GM12878 (cell line): Measurements from ENCODE around the gene BEX5. TPM values are rescaled to one million over a fixed set of nuclear protein-coding genes. Genes with fewer than 3 reads are reported as not detected.

Experiments used
- ATAC-seq: fragments of 200-7000 bp; cut with Tn5 transposase; 3 replicates; pipeline ENCODE4 v1.9.1; 2020; ENCODE audit warnings: mild to moderate bottlenecking, moderate library complexity
- BruUV-seq: library from RNA; stranded (reverse); fragments of 400-500 nt; replicated peaks from 2 replicates; lab custom pipeline; 2021; lab: Mats Ljungman, UMichigan
- CTCF ChIA-PET: fragments of 300-600 bp; sonication (Branson Sonifier 250); formaldehyde crosslinking; extraction: SDS; loops from one replicate; lab custom pipeline; 2021; ENCODE audit warnings: inconsistent platforms; lab: Yijun Ruan, JAX
- POLR2A ChIA-PET: fragments of 350-600 bp; formaldehyde crosslinking; extraction: SDS; loops from one replicate; lab custom pipeline; 2021; ENCODE audit warnings: inconsistent platforms; lab: Charles Lee
- RAD21 ChIA-PET: fragments of 300-600 bp; sonication (Branson Sonifier 250); formaldehyde crosslinking; loops from one replicate; lab custom pipeline; 2023; ENCODE audit warnings: antibody characterized with exemption; ENCODE audit not compliant: unreplicated experiment; lab: Charles Lee
- SMC1A ChIA-PET: fragments of 300-600 bp; sonication (Branson Sonifier 250); formaldehyde crosslinking; loops from one replicate; lab custom pipeline; 2023; ENCODE audit not compliant: unreplicated experiment, uncharacterized antibody; lab: Charles Lee
- DNase-seq: peaks from one replicate; pipeline ENCODE4 v3.0.0-alpha.2; 2011; ENCODE audit warnings: low read depth, low spot score
- FAIRE-seq: peaks from 3 replicates; lab custom pipeline; 2011; peaks lifted over from hg19 to GRCh38; lab: Jason Lieb, UNC
- H2AFZ ChIP-seq: 2 replicates; pipeline ENCODE4 v1.6.0; 2011; ENCODE audit warnings: low read depth, low read length, control low read depth; ENCODE audit not compliant: control insufficient read depth
- H3K27ac ChIP-seq: 2 replicates; pipeline ENCODE4 v1.5.1; 2011; ENCODE audit warnings: control low read depth; ENCODE audit not compliant: control insufficient read depth, insufficient read depth
- H3K27me3 ChIP-seq, 2 experiments: replicated peaks in 1 of 2; 2 replicates each; pipeline versions ENCODE4 v1.6.0 to v1.6.1; 2011; ENCODE audit warnings: low read length in 1 of 2; ENCODE audit not compliant: control insufficient read depth in 2 of 2, insufficient read depth in 2 of 2
- H3K36me3 ChIP-seq, 2 experiments: 2 replicates each; pipeline ENCODE4 v1.5.1; 2011; ENCODE audit warnings: low read length in 1 of 2; ENCODE audit not compliant: control insufficient read depth in 2 of 2, insufficient read depth in 2 of 2
- H3K4me1 ChIP-seq: 2 replicates; pipeline ENCODE4 v1.6.1; 2011; ENCODE audit warnings: mild to moderate bottlenecking, low read length, moderate library complexity, mixed read lengths; ENCODE audit not compliant: control insufficient read depth, insufficient read depth
- H3K4me2 ChIP-seq: 2 replicates; pipeline ENCODE4 v1.6.0; 2011; ENCODE audit warnings: control low read depth; ENCODE audit not compliant: control insufficient read depth, insufficient read depth
- H3K4me3 ChIP-seq: fragments of 200-600 bp; sonication (generic); 2 replicates; pipeline ENCODE4 v1.5.1; 2016
- H3K79me2 ChIP-seq: 2 replicates; pipeline ENCODE4 v1.6.0; 2011; ENCODE audit warnings: low read length; ENCODE audit not compliant: control insufficient read depth, insufficient read depth
- H3K9ac ChIP-seq: 2 replicates; pipeline ENCODE4 v1.8.0; 2011; ENCODE audit warnings: low read length, control low read depth, mixed read lengths; ENCODE audit not compliant: control insufficient read depth, insufficient read depth
- H3K9me3 ChIP-seq: replicated peaks from 3 replicates; pipeline ENCODE4 v1.5.1; 2011; ENCODE audit warnings: mild to moderate bottlenecking, low read length; ENCODE audit not compliant: control insufficient read depth, insufficient read depth
- H4K20me1 ChIP-seq: 2 replicates; pipeline ENCODE4 v1.6.0; 2011; ENCODE audit not compliant: control insufficient read depth, insufficient read depth
- ATF7 ChIP-seq: fragments of 450-650 bp; IDR thresholded peaks from 2 replicates; pipeline ENCODE4 v1.6.1; 2016; ENCODE audit warnings: low read depth, mild to moderate bottlenecking
- BCL3 ChIP-seq: IDR thresholded peaks from 2 replicates; pipeline ENCODE4 v1.6.1; 2011; ENCODE audit warnings: borderline replicate concordance, low read depth, mild to moderate bottlenecking, moderate library complexity, low read length; ENCODE audit not compliant: insufficient read depth, poor library complexity, severe bottlenecking
- HSF1 ChIP-seq: fragments of 150-350 bp; IDR thresholded peaks from 2 replicates; pipeline ENCODE4 v1.6.1; 2014; ENCODE audit warnings: mild to moderate bottlenecking, low read depth, low read length
- MEF2A ChIP-seq: IDR thresholded peaks from 2 replicates; pipeline ENCODE4 v1.6.1; 2011; ENCODE audit warnings: low read depth, mild to moderate bottlenecking, low read length, moderate library complexity; ENCODE audit not compliant: insufficient read depth
- MYB ChIP-seq: fragments of 150-350 bp; IDR thresholded peaks from 2 replicates; pipeline ENCODE4 v1.6.1; 2014; ENCODE audit warnings: mild to moderate bottlenecking, low read depth, low read length, borderline replicate concordance
- NFYB ChIP-seq: IDR thresholded peaks from 2 replicates; pipeline ENCODE4 v1.6.1; 2011; ENCODE audit warnings: low read depth, mild to moderate bottlenecking, low read length, improper control_type of control experiment, moderate library complexity; ENCODE audit not compliant: insufficient read depth
- PBX3 ChIP-seq: IDR thresholded peaks from 2 replicates; pipeline ENCODE4 v1.6.1; 2011; ENCODE audit warnings: mild to moderate bottlenecking, low read depth, low read length, moderate library complexity; ENCODE audit not compliant: insufficient replicate concordance
- PKNOX1 ChIP-seq: fragments of 450-650 bp; IDR thresholded peaks from 2 replicates; pipeline ENCODE4 v1.6.1; 2016; ENCODE audit warnings: mild to moderate bottlenecking
- RCOR1 ChIP-seq: conservative IDR thresholded peaks from 2 replicates; pipeline ENCODE4 v1.6.1; 2012; ENCODE audit warnings: low read depth, low read length, improper control_type of control experiment
- RELA ChIP-seq: fragments of 450-650 bp; IDR thresholded peaks from 2 replicates; pipeline ENCODE4 v1.8.0; 2014; ENCODE audit warnings: borderline replicate concordance; ENCODE audit not compliant: partially characterized antibody
- SREBF1 ChIP-seq: IDR thresholded peaks from 2 replicates; pipeline ENCODE4 v1.6.1; 2012; ENCODE audit warnings: mild to moderate bottlenecking, low read length
- ZBTB33 ChIP-seq: fragments of 450-650 bp; IDR thresholded peaks from 2 replicates; pipeline ENCODE4 v1.6.1; 2017; ENCODE audit warnings: mild to moderate bottlenecking
- ZNF622 ChIP-seq: fragments of 450-650 bp; IDR thresholded peaks from 2 replicates; pipeline ENCODE4 v1.6.1; 2017; ENCODE audit warnings: mild to moderate bottlenecking, inconsistent platforms
- WGBS: methylation state at CpG from one replicate; pipeline ENCODE4 v1.1.6; 2016; ENCODE audit warnings: low lambda C conversion rate; ENCODE audit not compliant: insufficient replicate concordance, insufficient coverage; ENCODE audit errors: missing lambda C conversion rate; 5-methylcytosine and 5-hydroxymethylcytosine counted together
- in situ Hi-C: fragments of 300-500 bp; cut with MboI; formaldehyde crosslinking; loops from 9 replicates; pipeline ENCODE4 v1.14.3; 2018; ENCODE audit warnings: mixed read lengths
- intact Hi-C: fragments of 100-400 bp; cut with micrococcal nuclease; formaldehyde crosslinking; loops from one replicate; pipeline ENCODE4 v1.14.2; 2022; ENCODE audit not compliant: unreplicated experiment
- polyA plus RNA-seq, 11 experiments: library from polyadenylated mRNA; depleted of rRNA in 4 of 11; unstranded in 6 of 11; stranded (reverse) in 5 of 11; fragments of >200 nt; fragmentation: Nextera tagmentation in 4 of 11; fragmentation: Illumina TruSeq in 1 of 11; extraction: Ambion mirVana in 4 of 11; extraction: Trizol in 1 of 11; gene quantifications; 1 replicate in 1 of 11; 2 replicates in 10 of 11; pipeline versions ENCODE4 v1.2.1 to v1.2.3, GENCODE V29; 2011 to 2016; ENCODE audit warnings: inconsistent platforms in 2 of 11, missing spikeins in 2 of 11, low read depth in 1 of 11
- total RNA-seq, 4 experiments: library from RNA; depleted of rRNA in 3 of 4; stranded (reverse); fragments of >200 nt in 3 of 4; fragmentation: Illumina TruSeq in 1 of 4; extraction: Trizol in 1 of 4; gene quantifications; 2 replicates each; pipeline versions ENCODE4 v1.2.1 to v1.2.3, GENCODE V29; 2013 to 2021
- TF ChIP-seq, protein P1 (sequence below): IDR thresholded peaks from 2 replicates; pipeline ENCODE4 v1.6.1; 2011; ENCODE audit warnings: low read depth, low read length, improper control_type of control experiment, borderline replicate concordance

BEX5 gene
- total and polyA plus RNA-seq, 10 of the 15 experiments (the other 5 are each of a cell fraction or from before 2014, with no cell fraction given): 0.11 to 0.79 (median 0.46) TPM; not detected in 4

- FAIRE-seq: no peak
- CTCF ChIA-PET: no interaction called here
- TF ChIP-seq, protein P1, sequence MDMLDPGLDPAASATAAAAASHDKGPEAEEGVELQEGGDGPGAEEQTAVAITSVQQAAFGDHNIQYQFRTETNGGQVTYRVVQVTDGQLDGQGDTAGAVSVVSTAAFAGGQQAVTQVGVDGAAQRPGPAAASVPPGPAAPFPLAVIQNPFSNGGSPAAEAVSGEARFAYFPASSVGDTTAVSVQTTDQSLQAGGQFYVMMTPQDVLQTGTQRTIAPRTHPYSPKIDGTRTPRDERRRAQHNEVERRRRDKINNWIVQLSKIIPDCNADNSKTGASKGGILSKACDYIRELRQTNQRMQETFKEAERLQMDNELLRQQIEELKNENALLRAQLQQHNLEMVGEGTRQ: no peak
- TF ChIP-seq HSF1 (no peak), ZNF622 (no peak), MEF2A (no peak), MYB (no peak), NFYB (no peak), ZBTB33 (no peak), BCL3 (no peak), ATF7 (no peak), SREBF1 (no peak), RELA (no peak), PBX3 (no peak), PKNOX1 (no peak), RCOR1 (no peak)
Observed at GRCh38 chrX:102113367-102113766, 42.4 kb downstream of the BEX5 start.

More at GRCh38 chrX:102113367-102113766, 42.4 kb downstream of the BEX5 start:
- H3K27me3 ChIP-seq: no peaks in the 10 kb centered on the region
- ChIA-PET POLR2A (no interaction called here), SMC1A (no interaction called here), RAD21 (no interaction called here)
- in situ Hi-C loops: no loop called here
- no peaks in the 10 kb centered on the region for H3K36me3 ChIP-seq
- H3K79me2 ChIP-seq: no peaks in the 10 kb centered on the region
- no TSS peak for BruUV-seq
- ATAC-seq (no peak), DNase-seq (no peak)
- WGBS: 35% methylated on average over 4 of the region's 4 CpGs
- no peak overlapping the region for H2AFZ ChIP-seq
- no peak overlapping the region for H3K4me2 ChIP-seq
- H3K9me3 ChIP-seq: no peaks in the 10 kb centered on the region; the same call in 1 of the 3 replicates
- no peak overlapping the region for H3K4me3 ChIP-seq
- intact Hi-C loops: no loop called here
- H4K20me1 ChIP-seq: no peaks in the 10 kb centered on the region
- H3K9ac ChIP-seq: no peak overlapping the region
- no peaks in the 10 kb centered on the region for H3K4me1 ChIP-seq
- H3K27ac ChIP-seq: no peak overlapping the region
